GM12872 (cell line): Measurements from ENCODE around the gene RAP1GDS1.

Source experiments
- CTCF ChIP-seq: IDR thresholded peaks from 3 replicates; pipeline ENCODE4 v1.5.1; 2011; ENCODE audit warnings: low read depth, mild to moderate bottlenecking, low read length, moderate library complexity; ENCODE audit not compliant: insufficient read depth

The RAP1GDS1 gene

GRCh38 chr4:98416844-98417243, 155.7 kb downstream of the RAP1GDS1 start:
- TF ChIP-seq CTCF: no peak

GRCh38 chr4:98421111-98421510, 159.9 kb downstream of the RAP1GDS1 start:
- TF ChIP-seq CTCF: no peak

- TF ChIP-seq CTCF: no peak
Observed at GRCh38 chr4:98423009-98423408, 161.8 kb downstream of the RAP1GDS1 start.

DNA sequence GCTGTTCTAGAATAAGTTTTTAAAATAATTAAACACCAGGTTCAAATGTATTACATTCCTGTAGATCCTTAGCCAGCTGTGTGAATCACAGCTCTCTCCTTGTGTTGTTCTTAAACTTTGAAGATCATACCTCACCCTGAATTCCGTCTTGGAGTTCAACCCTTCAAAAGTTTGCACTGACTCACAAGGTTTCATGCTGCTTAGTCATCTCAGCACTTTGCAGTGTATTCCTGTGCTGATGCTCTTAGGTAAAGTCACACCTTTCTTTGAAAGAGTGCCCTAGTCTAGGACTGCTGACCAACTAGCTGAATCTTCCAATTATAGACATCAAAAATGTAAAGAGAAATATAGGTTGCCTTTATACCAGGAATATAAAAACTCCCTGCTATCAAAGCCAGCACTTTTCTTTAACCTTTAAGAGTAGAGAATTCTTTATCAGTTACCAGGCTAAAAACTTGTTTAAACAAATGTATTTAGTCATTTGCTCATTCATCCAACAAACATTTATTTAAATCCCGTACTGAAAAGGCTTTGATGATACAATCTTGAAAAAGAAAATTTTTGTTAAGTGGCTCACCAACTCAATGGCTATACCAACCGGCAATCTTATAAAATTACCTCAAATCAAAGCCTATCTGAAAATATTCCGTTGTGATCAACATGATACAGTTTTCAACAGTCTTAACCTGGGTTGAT, 169.7 kb downstream of the RAP1GDS1 start:
- TF ChIP-seq CTCF: no peak

GRCh38 chr4:98433691-98434090, 172.5 kb downstream of the RAP1GDS1 start:
- TF ChIP-seq CTCF: no peak

- no peak for TF ChIP-seq CTCF
Observed at GRCh38 chr4:98434816-98435215, 173.6 kb downstream of the RAP1GDS1 start.

GRCh38 chr4:98444371-98444770, 183.2 kb downstream of the RAP1GDS1 start:
- TF ChIP-seq CTCF: no peak
